Erythroblast (primary cell): ENCODE data around the gene POLD1.

Source experiments
- GATA1 ChIP-seq: IDR thresholded peaks from 2 replicates; pipeline ENCODE4 v1.6.1; 2011; ENCODE audit warnings: low read depth, mild to moderate bottlenecking, control low read depth, low read length, moderate library complexity
- POLR2A ChIP-seq: IDR thresholded peaks from 2 replicates; pipeline ENCODE4 v1.6.1; 2011; ENCODE audit warnings: mild to moderate bottlenecking, low read length

DNA sequence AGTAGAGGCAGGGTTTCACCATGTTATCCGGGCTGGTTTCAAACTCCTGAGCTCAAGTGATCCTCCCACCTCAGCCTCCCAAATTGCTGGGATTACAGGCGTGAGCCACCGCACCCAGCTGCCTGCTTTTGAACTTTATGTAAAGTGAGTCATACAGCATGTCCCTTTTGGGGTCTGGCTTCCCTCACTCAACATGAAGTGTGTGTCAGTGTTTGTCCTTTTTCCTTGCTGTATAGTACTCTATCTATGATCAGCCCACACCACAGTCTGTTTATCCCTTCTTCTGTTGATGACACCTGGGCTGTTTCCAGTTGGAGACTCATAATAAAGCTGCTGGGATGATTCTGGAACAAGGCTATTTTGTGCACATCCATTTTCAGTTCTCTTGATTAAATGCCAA is 36.7 kb downstream of the POLD1 start:
- TF ChIP-seq POLR2A: no peak
- no peak for TF ChIP-seq GATA1
